Inferior parietal cortex (tissue), 1 donor: Measurements from ENCODE around the gene TLNRD1.
A peak's percentile ranks its signal among the peaks of the same experiment; 100 is the strongest.

Experiments used
- DNase-seq: peaks from one replicate; pipeline ENCODE4 v3.0.0-alpha.2; 2016; ENCODE audit errors: extremely low spot score

TLNRD1 gene

DNA sequence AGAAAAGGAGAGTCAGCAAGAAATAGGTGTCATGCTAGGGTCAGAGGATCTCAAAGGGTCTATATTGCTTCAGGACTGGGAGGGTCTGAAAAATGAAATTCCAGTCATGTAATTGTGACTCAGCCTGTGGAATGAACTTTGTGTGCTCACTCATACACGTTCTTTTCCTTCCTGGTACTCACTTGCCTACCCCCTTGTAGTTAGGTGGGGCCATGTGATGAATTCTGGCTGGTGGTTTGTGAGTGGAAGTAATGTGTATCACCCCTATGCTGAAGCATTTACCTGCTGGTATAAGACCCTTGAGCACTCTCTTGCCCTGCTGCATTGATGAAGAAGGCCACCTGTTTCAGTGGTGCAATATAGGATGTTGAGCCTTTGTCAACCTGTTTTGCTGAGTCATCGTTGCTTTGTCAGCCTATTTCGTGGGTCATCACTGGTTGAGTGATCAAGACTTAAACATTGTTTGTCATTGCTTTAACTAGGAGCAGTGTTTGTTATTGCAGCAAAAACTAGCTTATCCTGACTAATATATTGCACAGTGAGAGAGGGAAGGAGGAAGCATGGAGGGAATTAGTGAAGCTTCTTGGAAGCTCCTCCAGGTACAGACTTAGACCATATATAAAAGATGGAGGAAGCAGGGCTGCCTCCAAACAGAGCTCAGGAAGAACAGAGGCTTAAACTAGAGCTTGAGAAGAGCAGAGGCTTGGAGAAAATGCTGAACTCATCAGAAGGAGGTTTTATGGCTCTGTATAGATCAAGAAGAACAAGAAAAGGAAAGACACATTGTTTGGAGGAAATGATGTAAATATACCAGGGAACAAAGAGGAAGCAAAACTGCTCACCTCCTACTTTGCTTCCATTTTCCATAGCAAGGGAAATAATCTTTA lies 28.9 kb downstream of the TLNRD1 start:
- DNase-seq = no peak

DNA sequence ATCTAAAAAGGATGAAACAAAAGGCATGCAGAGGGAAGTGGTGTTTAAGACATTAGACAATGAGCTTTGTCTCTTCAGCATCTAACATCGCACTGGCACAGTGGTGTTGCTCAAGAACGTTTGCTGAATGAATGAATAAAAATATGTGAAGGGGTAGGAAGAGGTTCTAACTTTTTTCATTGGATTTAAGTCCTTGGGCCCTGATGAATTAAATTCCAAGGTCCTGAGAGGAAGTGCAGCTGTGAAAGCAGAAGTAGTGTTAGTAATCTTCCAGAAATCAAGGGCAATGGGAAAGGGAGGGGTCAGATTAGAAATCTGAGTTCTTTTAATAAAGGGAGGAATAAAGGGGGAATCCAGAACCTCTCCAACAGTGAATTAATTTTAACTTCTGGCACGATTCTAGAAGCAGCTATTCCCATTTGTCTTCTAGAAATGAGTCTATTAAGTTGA lies 29.6 kb downstream of the TLNRD1 start:
- DNase-seq = no peak

DNA sequence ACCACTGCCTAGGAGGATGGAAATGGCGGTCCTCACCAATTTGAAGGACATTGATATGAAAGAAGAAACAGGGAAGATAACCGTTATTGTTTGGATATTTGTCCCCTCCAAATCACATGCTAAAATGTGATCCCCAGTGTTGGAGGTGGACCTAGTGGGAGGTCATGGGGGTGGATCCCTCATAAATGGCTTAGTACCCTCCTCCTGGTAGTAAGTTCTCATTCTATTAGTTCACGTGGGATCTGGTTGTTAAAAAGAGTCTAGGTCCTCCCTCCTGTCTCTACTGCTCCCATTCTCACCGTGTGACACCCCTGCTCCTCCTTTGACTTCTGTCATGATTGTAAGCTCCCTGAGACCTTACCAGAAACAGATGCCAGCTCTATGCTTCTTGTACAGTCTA lies 30.5 kb downstream of the TLNRD1 start:
- no peak for DNase-seq

DNA sequence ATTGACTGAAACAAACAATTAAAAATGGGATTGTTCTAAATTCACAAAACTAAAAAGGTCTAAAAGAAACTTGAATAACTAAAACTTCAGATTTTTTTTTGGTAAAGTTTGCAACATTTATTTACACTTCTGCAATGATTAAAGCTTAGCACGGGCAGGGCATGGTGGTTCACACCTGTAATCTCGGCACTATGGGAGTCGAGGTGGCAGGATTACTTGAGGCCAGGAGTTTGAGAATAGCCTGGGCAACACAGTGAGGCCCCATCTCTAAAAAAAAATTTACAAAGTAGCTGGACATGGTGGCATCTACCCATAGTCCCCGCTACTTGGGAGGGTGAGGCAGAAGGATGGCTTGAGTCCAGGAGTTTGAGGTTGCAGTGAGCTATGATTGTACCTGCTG lies 31.6 kb downstream of the TLNRD1 start:
- no peak for DNase-seq

DNA sequence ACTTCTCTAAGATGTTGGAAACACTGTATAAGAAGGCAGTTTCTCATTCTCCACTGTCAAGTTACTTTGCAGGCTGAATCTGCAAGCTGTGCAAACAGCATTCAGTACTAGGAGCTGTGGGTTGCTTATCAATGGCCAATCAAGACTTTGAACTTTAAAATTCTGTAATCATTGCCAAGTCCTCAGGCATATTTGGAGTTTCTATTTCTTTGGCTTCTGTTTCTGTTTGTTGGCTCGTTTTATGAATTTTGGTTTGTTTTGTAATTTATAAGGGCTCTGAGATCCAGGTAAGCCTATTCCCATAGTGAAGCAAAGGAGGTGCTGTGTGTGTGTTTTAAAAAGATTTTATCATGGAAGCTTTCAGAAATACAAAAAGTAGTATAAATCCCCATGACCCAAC lies 32.1 kb downstream of the TLNRD1 start:
- DNase-seq = no peak

DNA sequence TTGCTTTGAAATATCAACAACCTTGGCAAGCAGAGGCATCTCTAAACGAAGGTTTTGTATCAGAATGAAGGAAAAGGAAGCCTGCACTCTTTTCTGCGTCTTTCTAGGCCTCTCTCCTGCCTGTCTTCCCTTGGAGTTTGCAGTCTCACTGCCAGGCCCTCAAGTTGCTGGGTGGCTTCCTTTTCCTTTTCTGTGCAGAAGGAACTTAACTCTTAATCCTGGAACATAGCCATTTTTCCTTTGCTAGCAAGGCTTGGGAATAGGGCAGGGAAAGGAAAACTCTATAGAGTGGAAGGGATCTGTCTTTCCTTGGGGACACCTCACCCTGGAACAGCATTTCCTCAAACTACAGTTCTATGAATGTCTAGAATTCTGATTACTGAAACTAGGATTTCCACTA lies 32.8 kb downstream of the TLNRD1 start:
- DNase-seq = no peak

DNA sequence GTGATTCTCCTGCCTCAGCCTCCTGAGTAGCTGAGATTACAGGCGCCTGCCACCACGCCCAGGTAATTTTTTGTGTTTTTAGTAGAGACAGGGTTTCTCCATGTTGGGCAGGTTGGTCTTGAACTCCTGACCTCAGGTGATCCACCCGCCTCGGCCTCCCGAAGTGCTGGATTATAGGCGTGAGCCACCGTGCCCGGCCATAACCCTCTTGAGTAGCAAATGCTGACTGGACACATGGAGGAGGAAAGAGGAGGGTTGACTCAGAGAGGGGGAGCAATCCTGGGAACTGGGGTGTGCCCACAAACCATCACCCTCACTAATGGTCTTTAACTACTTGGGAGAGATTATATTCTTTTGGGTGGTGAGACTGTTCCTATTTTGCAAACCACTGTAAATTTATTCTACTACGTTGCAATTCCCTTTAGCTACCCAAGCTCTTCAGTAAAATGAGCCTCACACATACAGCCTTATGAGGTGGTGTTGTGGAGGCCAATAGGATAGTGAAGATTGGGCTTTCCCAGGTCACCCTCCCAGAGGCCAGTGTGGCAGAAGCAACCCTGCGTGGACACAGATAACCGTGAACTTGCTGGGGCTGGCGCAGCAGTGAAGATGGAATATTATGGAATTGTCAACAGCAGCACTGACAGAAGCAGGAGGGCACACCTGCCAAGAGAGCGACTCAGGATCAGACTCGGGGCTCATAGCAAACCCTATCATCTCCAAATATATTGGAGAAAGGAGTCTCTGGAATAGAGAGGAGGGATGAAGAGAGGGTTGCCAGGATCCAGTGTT lies 37.4 kb downstream of the TLNRD1 start:
- no peak for DNase-seq

DNA sequence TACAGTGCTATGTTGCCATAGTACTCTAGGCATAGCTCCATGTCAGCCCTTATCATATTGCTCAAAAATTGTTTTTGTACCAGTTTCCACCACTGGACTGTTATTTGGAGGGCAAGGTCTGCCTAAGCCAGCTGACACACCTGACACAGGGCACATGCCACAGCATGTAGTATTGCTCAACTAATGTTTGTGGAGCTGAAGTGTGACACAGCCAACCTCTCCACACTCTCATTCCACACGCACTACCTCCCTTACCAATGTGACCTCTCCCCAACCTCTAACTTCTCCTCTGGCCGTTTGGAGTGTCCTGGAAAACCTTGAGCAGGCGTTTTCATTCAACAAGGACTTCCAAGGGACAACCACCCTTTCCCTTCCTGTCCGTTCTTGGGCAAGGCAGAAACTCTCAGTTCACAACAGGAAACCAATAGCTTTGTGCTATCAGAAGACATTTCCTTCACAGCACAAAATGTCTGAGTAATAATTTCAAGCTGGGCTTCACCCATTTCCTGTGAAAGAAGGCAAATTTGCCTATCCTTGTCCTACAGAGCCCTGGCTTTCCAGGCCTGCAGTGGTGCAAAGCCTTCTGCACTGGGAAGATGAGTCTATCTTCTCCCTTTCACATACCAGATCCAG lies 38.4 kb downstream of the TLNRD1 start:
- DNase-seq = no peak

DNA sequence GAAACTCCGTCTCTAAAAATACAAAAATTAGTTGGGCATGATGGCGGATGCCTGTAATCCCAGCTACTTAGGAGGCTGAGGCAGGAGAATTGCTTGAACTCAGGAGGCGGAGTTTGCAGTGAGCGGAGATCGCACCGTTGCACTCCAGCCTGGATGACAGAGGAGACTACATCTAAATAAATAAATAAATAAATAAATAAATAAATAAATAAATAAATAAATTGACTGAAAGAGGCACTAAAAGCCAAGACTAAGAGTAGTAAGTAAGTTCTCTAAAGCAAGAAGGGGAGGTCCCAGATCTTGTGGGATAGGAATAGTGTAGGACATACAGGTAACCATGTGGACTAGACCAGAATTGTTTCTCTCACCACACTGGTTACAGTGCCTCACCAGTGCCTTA lies 40.0 kb downstream of the TLNRD1 start:
- no peak for DNase-seq

DNA sequence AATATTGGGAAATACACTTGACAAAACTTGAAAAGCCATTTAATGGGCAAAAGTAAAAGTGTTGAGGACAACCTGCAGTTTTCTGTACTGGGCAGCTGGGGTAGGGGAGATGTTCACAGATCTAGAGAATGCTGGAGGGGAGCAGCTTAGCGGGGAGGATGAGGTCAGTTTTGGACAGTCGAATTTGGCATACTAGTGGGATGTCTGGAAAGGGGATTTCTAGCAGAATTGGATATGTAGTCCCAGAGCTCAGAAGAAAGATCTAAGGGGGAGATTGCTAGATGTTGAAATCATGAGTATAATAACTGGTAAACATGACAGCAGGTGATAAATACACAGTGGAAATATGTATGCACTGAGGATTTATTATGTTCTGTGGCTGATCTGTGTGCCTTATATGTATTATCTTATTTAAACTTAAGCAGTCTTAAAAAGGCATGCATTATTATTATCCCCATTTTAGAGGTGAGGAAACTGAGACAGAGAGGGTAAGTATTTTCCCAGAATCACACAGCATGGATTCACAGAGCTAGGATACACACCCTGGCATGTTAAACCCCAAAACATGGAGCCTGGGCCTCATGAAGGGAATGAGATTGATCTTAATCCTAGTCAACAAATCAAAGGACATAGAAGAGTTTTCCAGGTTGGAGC lies 42.7 kb downstream of the TLNRD1 start:
- DNase-seq = no peak

DNA sequence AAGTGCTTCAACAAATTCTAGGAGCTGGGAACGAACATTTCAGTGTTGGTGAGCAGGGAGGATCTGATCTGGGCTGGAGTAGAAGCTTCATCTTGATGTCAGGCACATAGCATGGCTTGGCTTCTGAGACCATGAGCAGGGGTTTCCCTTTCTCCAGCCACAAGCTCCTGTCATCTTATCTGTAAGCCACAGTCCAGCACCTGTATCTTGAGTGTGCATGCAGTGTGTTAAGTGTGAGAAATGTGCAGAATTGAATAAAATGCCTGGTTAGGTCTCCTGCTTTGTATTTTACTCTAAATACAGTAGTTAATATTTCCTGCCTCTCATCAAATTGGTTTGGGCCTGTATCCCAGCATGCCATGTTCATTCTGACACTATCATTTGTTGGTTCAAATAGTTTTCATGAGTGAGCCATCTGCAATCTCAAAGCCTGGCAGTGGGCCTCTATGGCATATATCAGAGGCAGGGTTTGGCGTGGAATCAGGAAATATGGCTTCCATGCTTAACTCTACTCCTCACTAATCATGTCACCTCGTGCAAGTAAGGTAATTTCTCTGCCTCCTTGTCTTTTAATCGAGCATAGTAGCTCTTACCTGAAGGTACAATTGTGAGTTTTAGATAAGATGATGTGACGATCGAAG lies 43.3 kb downstream of the TLNRD1 start:
- no peak for DNase-seq

DNA sequence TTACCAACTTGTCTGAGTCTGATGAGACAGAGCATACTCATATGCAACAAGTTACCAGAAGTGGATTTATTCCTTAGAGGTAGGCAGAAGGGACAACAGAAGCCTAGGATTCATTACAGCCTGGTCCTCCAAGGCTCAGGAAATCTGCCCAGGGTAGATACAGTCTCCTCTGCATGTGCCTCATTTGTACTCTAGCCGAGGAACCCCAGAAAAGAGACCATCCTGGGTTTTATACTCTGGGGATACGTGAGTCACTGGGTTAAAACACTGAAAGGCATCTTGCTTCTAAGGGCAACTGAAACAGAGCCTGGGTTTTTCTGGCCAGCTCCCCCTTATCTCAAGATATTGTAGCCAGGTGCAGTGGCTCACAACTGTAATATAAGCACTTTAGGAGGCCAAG lies 45.6 kb downstream of the TLNRD1 start:
- no peak for DNase-seq

DNA sequence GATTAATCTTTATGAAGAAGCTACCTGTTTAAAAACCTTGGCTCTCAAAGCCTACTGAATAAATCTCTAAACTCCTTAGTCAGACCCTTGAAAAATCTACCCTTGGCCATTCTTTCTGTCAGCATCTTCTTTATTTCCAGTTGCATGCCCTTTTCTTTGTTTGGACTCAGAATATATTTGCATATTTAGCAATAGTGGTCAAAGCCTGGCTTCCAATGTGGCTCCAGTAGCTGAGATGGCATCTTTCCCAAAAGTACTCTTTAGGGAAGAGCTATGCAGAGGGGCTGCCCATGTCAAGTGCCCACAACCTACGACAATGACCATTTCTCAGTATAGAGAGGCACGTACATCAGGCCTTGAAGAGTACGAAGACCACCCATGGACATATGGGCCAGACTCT lies 47.2 kb downstream of the TLNRD1 start:
- DNase-seq = no peak

DNA sequence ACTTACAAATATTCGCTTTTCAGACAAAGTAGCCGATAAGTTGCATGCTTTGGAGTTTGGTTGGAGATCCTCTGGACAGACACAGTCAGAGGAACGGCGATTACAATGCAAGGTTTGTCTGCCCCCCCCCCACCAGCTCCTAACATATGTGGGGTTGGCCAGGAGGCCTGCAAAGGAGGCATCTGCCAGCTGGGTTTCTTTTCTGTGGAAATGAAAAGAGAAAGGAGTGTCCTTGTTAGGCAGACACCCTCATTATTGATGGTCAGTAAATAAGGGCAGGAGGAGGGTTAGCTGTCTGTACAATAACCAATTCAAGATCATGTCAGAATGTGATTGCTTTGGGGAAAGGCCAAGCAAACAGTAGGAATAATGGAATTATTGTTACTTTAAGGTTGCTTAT lies 49.1 kb downstream of the TLNRD1 start:
- DNase-seq = peak; percentile 58

DNA sequence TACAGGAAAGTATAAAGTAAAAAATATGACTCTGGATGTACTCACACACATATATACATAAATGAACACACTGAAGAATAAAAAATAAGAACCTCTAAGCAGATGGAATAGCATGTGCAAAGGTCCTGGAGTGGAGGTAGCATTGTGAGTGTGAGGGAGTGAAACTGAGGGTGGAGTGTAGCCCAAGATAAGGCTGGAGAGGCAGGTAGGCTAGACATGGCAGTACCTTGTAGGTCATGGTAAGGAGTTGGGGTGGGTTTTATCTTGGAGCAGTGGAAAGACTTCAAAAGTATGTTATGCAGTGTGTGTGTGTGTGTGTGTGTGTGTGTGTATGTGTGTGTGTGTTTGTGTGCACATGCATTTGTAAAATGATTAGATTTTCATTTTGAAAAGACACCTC lies 49.5 kb downstream of the TLNRD1 start:
- no peak for DNase-seq

DNA sequence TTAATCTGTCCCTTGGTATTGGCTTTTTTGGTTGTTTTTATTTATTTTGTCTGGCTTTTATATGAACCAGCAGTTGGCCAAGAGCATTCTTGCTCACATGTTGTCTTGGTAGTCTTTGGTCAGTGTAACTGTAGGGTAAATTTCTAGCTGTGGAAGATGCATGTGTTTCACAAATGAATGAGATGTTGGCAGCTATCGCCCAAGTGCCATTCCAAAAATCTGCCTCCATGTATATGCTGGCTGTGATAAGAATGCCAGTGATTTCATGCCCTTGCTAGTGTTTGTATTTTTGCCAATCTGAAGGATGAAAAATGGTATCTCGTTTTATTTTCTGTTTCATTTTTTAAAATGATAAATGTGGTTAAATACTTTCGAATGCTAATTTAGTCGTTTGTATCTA lies 50.1 kb downstream of the TLNRD1 start:
- no peak for DNase-seq

DNA sequence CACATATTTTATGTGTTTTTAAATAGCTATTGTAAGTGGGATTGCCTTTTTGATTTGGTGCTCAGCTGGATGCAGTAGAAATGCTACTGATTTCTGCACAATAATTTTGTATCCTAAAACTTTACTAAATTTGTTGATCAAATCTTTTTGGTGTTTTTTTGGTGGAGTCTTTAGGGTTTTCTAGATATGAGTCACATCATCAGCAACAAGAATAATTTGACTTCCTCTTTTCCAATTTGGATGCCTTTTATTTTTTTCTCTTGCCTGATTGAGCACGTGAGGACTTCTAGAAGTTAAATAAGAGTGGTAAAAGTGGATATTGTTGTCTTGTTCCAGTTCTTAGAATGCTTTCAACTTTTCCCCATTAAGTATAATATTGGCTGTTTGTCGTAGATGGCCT lies 51.3 kb downstream of the TLNRD1 start:
- no peak for DNase-seq

DNA sequence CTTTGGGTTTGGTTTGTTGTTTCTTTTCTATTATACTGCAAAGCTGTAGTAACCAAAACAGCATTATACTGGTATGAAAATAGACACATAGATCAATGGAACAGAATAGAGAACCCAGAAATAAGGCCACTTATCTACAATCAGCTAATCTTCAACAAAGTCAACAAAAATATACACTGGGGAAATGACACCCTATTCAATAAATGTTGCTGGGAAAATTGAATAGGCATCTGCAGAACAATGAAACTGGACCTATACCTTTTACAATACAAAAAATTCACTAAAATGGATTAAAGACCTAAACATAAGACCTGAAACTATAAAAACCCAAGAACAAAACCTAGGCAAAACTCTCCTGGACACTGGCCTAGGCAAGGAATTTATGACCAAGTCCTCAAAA lies 52.9 kb downstream of the TLNRD1 start:
- DNase-seq = no peak

DNA sequence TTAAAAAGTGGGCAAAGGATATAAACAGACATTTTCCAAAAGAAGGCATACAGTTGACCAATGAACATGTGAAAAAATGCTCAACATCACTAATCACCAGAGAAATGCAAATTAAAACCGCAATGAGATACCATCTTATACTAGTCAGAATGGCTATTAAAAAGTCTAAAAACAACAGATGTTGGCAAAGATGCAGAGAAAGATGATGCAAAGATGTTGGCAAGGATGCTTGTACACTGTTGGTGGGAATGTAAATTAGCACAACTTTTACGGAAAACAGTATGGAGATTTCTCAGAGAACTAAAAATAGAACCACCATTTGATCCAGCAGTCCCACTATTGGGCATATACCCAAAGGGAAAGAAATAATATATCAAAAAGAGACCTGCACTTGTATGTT lies 53.5 kb downstream of the TLNRD1 start:
- no peak for DNase-seq
